ENCODE measurements around the gene ZNF648.
"Not testable (repeated sequence)": the region's sequence is repeated elsewhere in the genome, so short reads cannot be mapped to it uniquely, and the experiment has no call there.

Gene ZNF648

GRCh38 chr1:182071924-182072323, 10.4 kb upstream of the ZNF648 start:
- DNase-seq (ENCODE audit: low spot score) (no peak), FAIRE-seq (no peak)

- DNase-seq (ENCODE audit: low spot score) (no peak), FAIRE-seq (no peak)
Observed at GRCh38 chr1:182069028-182069466, 7.5 kb upstream of the ZNF648 start.

- DNase-seq (ENCODE audit: low spot score) = no peak
- no peak for FAIRE-seq
Observed at GRCh38 chr1:182066934-182067333, 5.4 kb upstream of the ZNF648 start.

- DNase-seq (ENCODE audit: low spot score) (no peak), FAIRE-seq (no peak)
Observed at GRCh38 chr1:182065126-182065845, 3.8 kb upstream of the ZNF648 start.

GRCh38 chr1:182064611-182065010, 3.1 kb upstream of the ZNF648 start:
- FAIRE-seq (no peak), DNase-seq (ENCODE audit: low spot score) (no peak)

DNA sequence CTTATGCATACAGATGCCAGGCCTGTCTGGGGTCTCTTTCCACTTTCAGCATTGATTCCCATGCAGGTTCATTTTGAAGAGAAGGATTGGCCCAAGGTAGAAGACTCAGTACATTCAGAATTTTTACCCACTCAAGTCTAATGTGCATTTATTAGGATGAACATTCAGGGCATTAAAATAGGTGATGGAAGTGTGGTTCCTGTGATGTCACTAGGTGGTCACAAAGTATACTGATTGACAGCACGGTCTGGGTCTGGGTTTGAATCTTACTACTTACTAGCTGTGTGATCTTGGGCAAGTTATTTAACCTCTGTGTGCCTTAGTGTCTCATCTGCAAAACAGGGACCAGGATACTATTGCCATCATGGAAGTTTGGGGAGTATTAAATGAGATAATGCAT, 711 bp upstream of the ZNF648 start:
- DNase-seq (ENCODE audit: low spot score) (no peak), FAIRE-seq (no peak)

DNA sequence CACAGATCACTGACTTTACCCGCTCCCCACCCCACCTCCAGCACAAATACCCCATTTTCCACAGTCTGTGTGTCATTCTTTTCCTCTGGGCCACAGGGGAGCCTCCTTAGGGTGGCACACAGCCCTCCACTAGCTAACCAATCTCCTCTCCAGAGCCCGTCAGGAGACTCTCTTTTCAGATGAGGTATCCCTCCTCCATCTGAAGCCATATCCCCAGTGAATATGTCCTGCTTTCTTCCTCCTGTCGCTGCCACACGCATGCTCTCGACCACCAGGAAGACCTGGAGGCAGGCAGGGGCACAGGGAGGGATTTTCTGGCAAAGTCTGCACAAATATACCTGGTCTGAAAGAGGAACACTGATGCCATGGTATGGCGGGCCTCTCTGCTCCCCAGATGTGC, 635 bp downstream of the ZNF648 start:
- DNase-seq (ENCODE audit: low spot score) = no peak
- FAIRE-seq = no peak

GRCh38 chr1:182059936-182060335, 1.6 kb downstream of the ZNF648 start:
- no peak for FAIRE-seq
- no peak for DNase-seq (ENCODE audit: low spot score)

GRCh38 chr1:182056601-182057366, 4.7 kb downstream of the ZNF648 start:
- DNase-seq (ENCODE audit: low spot score) = no peak
- no peak for FAIRE-seq

- FAIRE-seq = no peak
- no peak for DNase-seq (ENCODE audit: low spot score)
Observed at GRCh38 chr1:182054698-182055326, 6.7 kb downstream of the ZNF648 start.

DNA sequence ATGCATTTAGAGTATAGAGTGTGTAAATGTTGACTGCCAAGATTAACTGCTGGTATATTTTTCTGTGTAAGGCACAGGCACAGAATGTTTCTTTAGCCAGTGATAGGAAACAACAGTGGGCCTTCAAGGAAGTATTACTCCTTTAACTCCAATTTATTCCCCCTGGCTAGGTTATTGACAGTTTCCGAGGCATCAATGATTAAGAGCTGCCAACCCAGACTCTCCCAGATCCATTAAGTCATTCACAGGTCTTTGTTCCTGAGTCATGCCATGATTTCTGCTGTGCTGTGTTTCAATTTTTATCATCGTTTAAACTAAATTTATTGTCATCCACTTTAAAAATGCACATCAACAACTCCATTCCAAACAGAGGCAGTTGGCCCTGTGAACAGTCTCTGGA, 9.2 kb downstream of the ZNF648 start:
- DNase-seq (ENCODE audit: low spot score) (no peak), FAIRE-seq (no peak)

DNA sequence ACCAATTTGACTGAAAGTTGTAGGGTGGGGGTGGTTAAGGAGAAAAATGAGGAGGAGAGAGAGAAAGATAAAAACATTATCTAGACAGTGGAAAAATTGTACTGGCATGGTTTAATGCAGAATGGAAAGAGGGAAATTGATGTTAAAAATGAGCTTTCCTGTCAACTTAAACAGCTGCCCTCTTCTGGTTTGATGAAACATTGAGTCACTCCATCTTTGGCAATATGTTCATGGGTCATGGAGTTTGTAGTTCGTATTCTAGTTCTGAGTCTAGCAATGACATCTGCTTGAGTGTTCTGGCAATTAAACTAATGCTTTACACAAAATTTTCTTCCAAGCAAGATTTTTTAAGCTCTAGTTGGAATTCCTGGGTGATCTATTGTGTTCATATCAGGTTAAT, 9.6 kb downstream of the ZNF648 start:
- FAIRE-seq (no peak), DNase-seq (ENCODE audit: low spot score) (no peak)

DNA sequence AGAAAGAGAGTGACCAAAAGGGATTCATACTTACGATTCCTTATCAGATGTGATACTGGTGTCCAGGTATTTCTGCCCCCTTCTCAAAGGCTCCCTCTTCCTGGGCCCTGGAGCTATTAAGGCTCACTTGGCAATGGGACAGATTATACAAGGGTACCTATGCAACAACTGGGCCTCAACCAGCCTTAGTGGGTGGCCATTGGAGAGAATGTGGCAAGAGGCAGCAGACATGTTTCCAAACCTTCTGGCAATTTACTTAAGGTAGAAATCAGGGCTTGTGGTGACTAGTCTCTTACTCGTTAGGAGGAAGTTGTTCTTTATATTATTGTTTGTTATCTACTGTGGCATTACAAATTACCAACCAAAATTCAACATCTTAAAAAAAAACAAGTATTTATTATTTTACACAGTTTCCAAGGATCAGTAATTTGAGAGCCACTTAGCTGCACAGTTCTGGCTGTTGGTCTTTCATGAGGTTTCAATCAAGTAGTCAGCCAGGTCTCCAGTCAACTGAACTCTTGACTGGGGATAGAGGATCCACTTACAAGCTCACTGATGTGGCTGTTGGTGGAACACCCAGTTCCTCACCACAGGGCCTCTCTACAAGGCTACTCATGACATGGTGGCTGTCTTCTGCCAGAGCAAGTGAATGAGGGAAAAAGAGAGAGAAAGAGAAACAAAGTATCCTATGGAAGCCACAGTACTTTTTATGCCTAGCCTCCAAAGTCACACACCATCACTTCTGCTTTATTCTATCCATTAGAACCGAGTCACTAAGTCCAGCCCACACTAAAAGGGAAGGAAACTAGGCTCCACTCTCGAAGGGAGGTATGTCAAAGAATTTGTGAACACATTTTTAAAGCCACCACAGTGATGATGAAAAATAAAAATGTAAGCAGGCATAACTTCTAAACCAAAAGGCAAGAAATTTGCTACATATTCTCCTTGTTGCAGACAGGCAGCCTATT, 10.7 kb downstream of the ZNF648 start:
- DNase-seq (ENCODE audit: low spot score) = no peak
- FAIRE-seq = no peak

DNA sequence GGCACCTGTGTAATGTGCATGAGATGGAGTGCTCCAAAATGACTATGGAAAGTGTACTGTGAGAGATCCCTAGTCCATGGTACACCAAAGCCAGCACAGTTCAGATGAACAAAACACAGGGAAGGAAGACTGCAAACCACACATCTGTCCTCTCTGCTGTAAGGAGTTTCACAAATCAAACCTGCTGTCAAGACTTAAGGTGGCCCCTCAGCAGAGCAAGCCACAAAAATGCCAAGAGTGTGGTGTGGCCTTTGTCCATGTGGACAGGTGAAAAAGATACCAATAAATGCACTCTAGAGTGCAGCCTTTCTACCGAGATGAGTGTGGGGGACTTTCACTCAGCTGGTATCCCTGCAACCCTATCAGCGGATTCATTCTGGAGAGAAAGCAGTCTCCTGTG, 12.9 kb downstream of the ZNF648 start:
- no peak for DNase-seq (ENCODE audit: low spot score)
- no peak for FAIRE-seq

DNA sequence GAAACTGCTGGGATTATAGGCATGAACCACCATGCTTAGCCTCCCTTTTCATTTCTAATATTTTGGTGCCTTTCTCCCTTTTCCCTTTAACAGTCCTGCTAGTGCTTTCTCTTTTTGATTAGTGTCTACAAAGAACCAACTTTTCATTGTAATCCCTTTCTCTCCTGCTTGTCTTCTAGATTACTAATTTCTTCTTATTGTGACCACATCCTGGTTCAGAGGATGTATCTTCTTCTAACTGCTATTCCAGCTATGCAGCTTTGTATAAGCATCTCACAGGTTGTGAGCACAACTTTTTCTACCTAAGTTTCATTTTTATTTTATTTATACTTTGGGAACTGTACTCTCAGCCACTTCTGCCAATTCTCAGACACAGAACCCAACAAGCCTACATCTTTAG, 14.7 kb downstream of the ZNF648 start:
- FAIRE-seq = no peak
- DNase-seq (ENCODE audit: low spot score) = no peak

- FAIRE-seq; DNase-seq (ENCODE audit: low spot score): not testable (repeated sequence)
Observed at GRCh38 chr1:182045481-182045880, 16.0 kb downstream of the ZNF648 start.

DNA sequence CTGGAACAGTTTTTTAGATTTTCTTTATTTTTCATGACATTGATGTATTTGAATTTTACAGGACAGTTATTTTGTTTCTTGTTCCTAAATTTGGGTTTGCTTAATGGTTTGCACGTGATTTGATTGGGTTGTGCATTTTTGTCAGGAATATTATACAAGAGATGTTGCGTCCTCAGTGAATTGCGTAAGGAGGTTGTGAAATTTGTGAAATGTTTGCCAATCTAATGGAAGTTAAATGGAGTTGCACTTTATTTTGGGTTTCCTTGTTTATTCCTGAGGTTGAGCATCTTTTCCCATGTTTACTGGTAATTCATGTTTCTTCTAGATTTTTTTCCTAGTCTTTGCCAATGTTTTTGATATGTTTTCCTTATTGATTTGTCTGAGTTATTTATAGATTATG, 19.9 kb downstream of the ZNF648 start:
- no peak for DNase-seq (ENCODE audit: low spot score)
- no peak for FAIRE-seq

- DNase-seq (ENCODE audit: low spot score) (no peak), FAIRE-seq (no peak)
Observed at GRCh38 chr1:182038220-182038619, 23.3 kb downstream of the ZNF648 start.

GRCh38 chr1:182035097-182035770, 26.3 kb downstream of the ZNF648 start:
- FAIRE-seq (no peak), DNase-seq (ENCODE audit: low spot score) (no peak)

GRCh38 chr1:182032251-182032650, 29.3 kb downstream of the ZNF648 start:
- no peak for DNase-seq (ENCODE audit: low spot score)
- FAIRE-seq = no peak

All from RCC 7860 (cell line).